Measurements from ENCODE around the gene JAG2.

JAG2 gene

GRCh38 chr14:105198588-105198987, 30.0 kb upstream of the JAG2 start:
- Mint-ChIP-seq H3K4me1 (ENCODE audit: low read depth) (peaks cover 37% of the 10 kb centered on the region), H3K4me3 (no peak overlapping the region), H3K9me3 (no peaks in the 10 kb centered on the region), H3K27ac (no peak overlapping the region), H3K27me3 (peaks cover 58% of the 10 kb centered on the region), H3K36me3 (ENCODE audit: low read depth) (no peaks in the 10 kb centered on the region)
- DNase-seq, result no peak

- DNase-seq, result no peak
- H3K27ac Mint-ChIP-seq, result no peak overlapping the region
- no peaks in the 10 kb centered on the region for H3K36me3 Mint-ChIP-seq (ENCODE audit: low read depth)
- H3K27me3 Mint-ChIP-seq, result peaks cover 58% of the 10 kb centered on the region
- H3K4me1 Mint-ChIP-seq (ENCODE audit: low read depth), result peaks cover 43% of the 10 kb centered on the region
- H3K9me3 Mint-ChIP-seq, result no peaks in the 10 kb centered on the region
- H3K4me3 Mint-ChIP-seq, result no peak overlapping the region
Observed at GRCh38 chr14:105197211-105197641, 28.6 kb upstream of the JAG2 start.

- no peaks in the 10 kb centered on the region for H3K9me3 Mint-ChIP-seq
- no peak overlapping the region for H3K4me3 Mint-ChIP-seq
Observed at GRCh38 chr14:105196265-105196960, 27.8 kb upstream of the JAG2 start.

GRCh38 chr14:105195522-105196264, 27.1 kb upstream of the JAG2 start:
- H3K9me3 Mint-ChIP-seq, result no peaks in the 10 kb centered on the region
- no peak overlapping the region for H3K4me3 Mint-ChIP-seq
- no peak overlapping the region for H3K27ac Mint-ChIP-seq
- no peak for DNase-seq
- no peaks in the 10 kb centered on the region for H3K36me3 Mint-ChIP-seq (ENCODE audit: low read depth)
- H3K27me3 Mint-ChIP-seq, result peaks cover 56% of the 10 kb centered on the region
- peaks cover 36% of the 10 kb centered on the region for H3K4me1 Mint-ChIP-seq (ENCODE audit: low read depth)

More at GRCh38 chr14:105196265-105196960, 27.8 kb upstream of the JAG2 start:
- no peaks in the 10 kb centered on the region for H3K36me3 Mint-ChIP-seq (ENCODE audit: low read depth)
- H3K27me3 Mint-ChIP-seq, result peaks cover 56% of the 10 kb centered on the region
- H3K4me1 Mint-ChIP-seq (ENCODE audit: low read depth), result peaks cover 36% of the 10 kb centered on the region
- no peak overlapping the region for H3K27ac Mint-ChIP-seq
- DNase-seq, result no peak

- Mint-ChIP-seq H3K36me3 (ENCODE audit: low read depth) (no peaks in the 10 kb centered on the region), H3K9me3 (no peaks in the 10 kb centered on the region), H3K4me1 (ENCODE audit: low read depth) (peaks cover 36% of the 10 kb centered on the region), H3K27ac (no peak overlapping the region), H3K27me3 (peaks cover 50% of the 10 kb centered on the region), H3K4me3 (no peak overlapping the region)
- no peak for DNase-seq
Observed at GRCh38 chr14:105195051-105195450, 26.5 kb upstream of the JAG2 start.

- Mint-ChIP-seq H3K9me3 (no peaks in the 10 kb centered on the region), H3K4me1 (ENCODE audit: low read depth) (peaks cover 36% of the 10 kb centered on the region), H3K4me3 (no peak overlapping the region), H3K27me3 (peaks cover 42% of the 10 kb centered on the region), H3K27ac (no peak overlapping the region), H3K36me3 (ENCODE audit: low read depth) (no peaks in the 10 kb centered on the region)
- DNase-seq, result peak; percentile 48
Observed at GRCh38 chr14:105193916-105194782, 25.6 kb upstream of the JAG2 start.

- Mint-ChIP-seq H3K4me1 (ENCODE audit: low read depth) (peaks cover 36% of the 10 kb centered on the region), H3K27me3 (peaks cover 35% of the 10 kb centered on the region), H3K27ac (peak overlapping the region; percentile 33), H3K4me3 (no peak overlapping the region), H3K36me3 (ENCODE audit: low read depth) (no peaks in the 10 kb centered on the region), H3K9me3 (peaks cover 1% of the 10 kb centered on the region)
- DNase-seq, result peak; percentile 54
Observed at GRCh38 chr14:105192866-105193731, 24.5 kb upstream of the JAG2 start.

- DNase-seq, result no peak
- H3K9me3 Mint-ChIP-seq, result peaks cover 5% of the 10 kb centered on the region
- peaks cover 2% of the 10 kb centered on the region for H3K27me3 Mint-ChIP-seq
- H3K4me1 Mint-ChIP-seq (ENCODE audit: low read depth), result peaks cover 3% of the 10 kb centered on the region
- H3K4me3 Mint-ChIP-seq, result no peak overlapping the region
- no peak overlapping the region for H3K27ac Mint-ChIP-seq
- no peaks in the 10 kb centered on the region for H3K36me3 Mint-ChIP-seq (ENCODE audit: low read depth)
Observed at GRCh38 chr14:105187935-105188524, 19.5 kb upstream of the JAG2 start.

GRCh38 chr14:105187116-105187515, 18.5 kb upstream of the JAG2 start:
- Mint-ChIP-seq H3K4me1 (ENCODE audit: low read depth) (peaks cover 4% of the 10 kb centered on the region), H3K36me3 (ENCODE audit: low read depth) (no peaks in the 10 kb centered on the region), H3K27ac (no peak overlapping the region), H3K4me3 (no peak overlapping the region), H3K9me3 (peaks cover 5% of the 10 kb centered on the region), H3K27me3 (peaks cover 2% of the 10 kb centered on the region)
- no peak for DNase-seq

- no peak for DNase-seq
- H3K36me3 Mint-ChIP-seq (ENCODE audit: low read depth), result no peaks in the 10 kb centered on the region
- H3K9me3 Mint-ChIP-seq, result peaks cover 5% of the 10 kb centered on the region
- H3K27me3 Mint-ChIP-seq, result peaks cover 2% of the 10 kb centered on the region
- no peak overlapping the region for H3K27ac Mint-ChIP-seq
- H3K4me1 Mint-ChIP-seq (ENCODE audit: low read depth), result peaks cover 6% of the 10 kb centered on the region
- no peak overlapping the region for H3K4me3 Mint-ChIP-seq
Observed at GRCh38 chr14:105185973-105186372, 17.4 kb upstream of the JAG2 start.

GRCh38 chr14:105185001-105185400, 16.4 kb upstream of the JAG2 start:
- Mint-ChIP-seq H3K36me3 (ENCODE audit: low read depth) (no peaks in the 10 kb centered on the region), H3K27me3 (peaks cover 2% of the 10 kb centered on the region), H3K27ac (no peak overlapping the region), H3K4me3 (no peak overlapping the region), H3K4me1 (ENCODE audit: low read depth) (peaks cover 9% of the 10 kb centered on the region), H3K9me3 (peaks cover 5% of the 10 kb centered on the region)
- DNase-seq, result no peak

GRCh38 chr14:105184461-105184860, 15.9 kb upstream of the JAG2 start:
- H3K4me1 Mint-ChIP-seq (ENCODE audit: low read depth), result peaks cover 9% of the 10 kb centered on the region
- peaks cover 2% of the 10 kb centered on the region for H3K27me3 Mint-ChIP-seq
- no peak for DNase-seq
- H3K9me3 Mint-ChIP-seq, result peaks cover 5% of the 10 kb centered on the region
- H3K36me3 Mint-ChIP-seq (ENCODE audit: low read depth), result no peaks in the 10 kb centered on the region
- no peak overlapping the region for H3K27ac Mint-ChIP-seq
- no peak overlapping the region for H3K4me3 Mint-ChIP-seq

- no peaks in the 10 kb centered on the region for H3K9me3 Mint-ChIP-seq
- H3K36me3 Mint-ChIP-seq (ENCODE audit: low read depth), result no peaks in the 10 kb centered on the region
- DNase-seq, result no peak
- peaks cover 9% of the 10 kb centered on the region for H3K4me1 Mint-ChIP-seq (ENCODE audit: low read depth)
- H3K27ac Mint-ChIP-seq, result no peak overlapping the region
- H3K27me3 Mint-ChIP-seq, result no peaks in the 10 kb centered on the region
- peak overlapping the region; percentile 45 for H3K4me3 Mint-ChIP-seq
Observed at GRCh38 chr14:105182296-105183020, 13.9 kb upstream of the JAG2 start.

Data from activated T-cell treated with anti-CD3 and anti-CD28 coated beads, Interleukin-2, amount 50 U/mL, for 24 hours (primary cell).